ENCODE measurements around the gene PLXNA3.

Gene PLXNA3

GRCh38 chrX:154435171-154435733, 22.8 kb upstream of the PLXNA3 start:
- DNase-seq (ENCODE audit: low read depth in 2 of 2) = no peak

- DNase-seq (ENCODE audit: low read depth in 2 of 2) = no peak
Observed at GRCh38 chrX:154436374-154436982, 21.6 kb upstream of the PLXNA3 start.

GRCh38 chrX:154436983-154437752, 20.9 kb upstream of the PLXNA3 start, which contains the start of gene GDI1:
Gene GDI1, plus strand, starts transcription at chrX:154437154. Its CDS starts 101 bp downstream, at chrX:154437255.
- DNase-seq (ENCODE audit: low read depth in 2 of 2) = no peak

- DNase-seq (ENCODE audit: low read depth in 2 of 2) = no peak
Observed at GRCh38 chrX:154437971-154438893, 19.8 kb upstream of the PLXNA3 start.

GRCh38 chrX:154439841-154440240, 18.2 kb upstream of the PLXNA3 start:
- no peak for DNase-seq (ENCODE audit: low read depth in 2 of 2)

GRCh38 chrX:154440623-154441357, 17.3 kb upstream of the PLXNA3 start:
- no peak for DNase-seq (ENCODE audit: low read depth in 2 of 2)

- DNase-seq (ENCODE audit: low read depth in 2 of 2) = no peak
Observed at GRCh38 chrX:154441564-154441963, 16.5 kb upstream of the PLXNA3 start.

- no peak for DNase-seq (ENCODE audit: low read depth in 2 of 2)
Observed at GRCh38 chrX:154441984-154442707, 15.9 kb upstream of the PLXNA3 start.

- DNase-seq (ENCODE audit: low read depth in 2 of 2) = no peak
Observed at GRCh38 chrX:154443479-154443910, 14.6 kb upstream of the PLXNA3 start.

- DNase-seq (ENCODE audit: low read depth in 2 of 2) = peak; percentile 56 to 66
Observed at GRCh38 chrX:154443992-154444754, 13.9 kb upstream of the PLXNA3 start, which contains the start of gene FAM50A. Gene FAM50A, plus strand, starts transcription at chrX:154444141. Its CDS starts 95 bp downstream, at chrX:154444236.

- no peak for DNase-seq (ENCODE audit: low read depth in 2 of 2)
Observed at GRCh38 chrX:154444755-154445246, 13.3 kb upstream of the PLXNA3 start.

GRCh38 chrX:154445776-154446175, 12.3 kb upstream of the PLXNA3 start:
- no peak for DNase-seq (ENCODE audit: low read depth in 2 of 2)

- DNase-seq (ENCODE audit: low read depth in 2 of 2) = no peak
Observed at GRCh38 chrX:154446430-154446829, 11.7 kb upstream of the PLXNA3 start.

- DNase-seq (ENCODE audit: low read depth in 2 of 2) = no peak
Observed at GRCh38 chrX:154448484-154448883, 9.6 kb upstream of the PLXNA3 start.

GRCh38 chrX:154449618-154450017, 8.5 kb upstream of the PLXNA3 start:
- no peak for DNase-seq (ENCODE audit: low read depth in 2 of 2)

- no peak for DNase-seq (ENCODE audit: low read depth in 2 of 2)
Observed at GRCh38 chrX:154450312-154450711, 7.8 kb upstream of the PLXNA3 start.

- DNase-seq (ENCODE audit: low read depth in 2 of 2) = no peak
Observed at GRCh38 chrX:154452823-154453222, 5.3 kb upstream of the PLXNA3 start.

- DNase-seq (ENCODE audit: low read depth in 2 of 2) = peak in 1 of 2 donors; percentile 42
Observed at GRCh38 chrX:154457491-154458115, 478 bp upstream of the PLXNA3 start.
